ENCODE results near the gene IL32. TPM values are rescaled to one million over a fixed set of nuclear protein-coding genes. Genes with fewer than 3 reads are reported as not detected.

IL32 gene
- total and polyA plus RNA-seq, 2 of the 4 experiments (the other 2 are of a cell fraction) = 25.6 to 95.7 TPM

GRCh38 chr16:3050487-3050886 is 15.0 kb upstream of the IL32 start:
- Histone ChIP-seq H3K36me3 (ENCODE audit: control insufficient read depth, insufficient read depth, low read length) (no peaks in the 10 kb centered on the region), H3K27me3 (ENCODE audit: control insufficient read depth, insufficient read depth, low read length) (peaks cover 48% of the 10 kb centered on the region), H2BK120ac (ENCODE audit: low read depth, low read length) (no peak overlapping the region), H3K9ac (ENCODE audit: low read depth, low read length) (no peak overlapping the region), H3K4ac (ENCODE audit: low read depth, low read length) (no peak overlapping the region), H3K79me1 (ENCODE audit: low read depth in 1 of 2, low read length in 2 of 2) (no peaks in the 10 kb centered on the region), H3K18ac (ENCODE audit: low read depth, low read length) (no peak overlapping the region), H2BK20ac (ENCODE audit: low read depth, low read length) (no peak overlapping the region), H2AK5ac (ENCODE audit: low read depth, low read length) (no peak overlapping the region), H4K20me1 (ENCODE audit: insufficient read depth, low read length) (no peaks in the 10 kb centered on the region), H3K56ac (ENCODE audit: extremely low read depth, insufficient read depth, low read length) (no peak overlapping the region), H4K91ac (ENCODE audit: insufficient read depth, low read depth, low read length) (no peak overlapping the region), H3K9me1 (ENCODE audit: insufficient read depth, low read length) (peaks cover 3% of the 10 kb centered on the region; the same call in 1 of the 2 replicates), H3K4me2 (ENCODE audit: low read depth, low read length) (no peak overlapping the region), H3K4me1 (ENCODE audit: control insufficient read depth, insufficient read depth, low read length) (no peaks in the 10 kb centered on the region; the same call in 1 of the 2 replicates), H4K8ac (ENCODE audit: low read depth in 2 of 2, low read length in 2 of 2) (no peak overlapping the region), H2BK15ac (ENCODE audit: low read depth, low read length) (no peak overlapping the region), H3K27ac (ENCODE audit: insufficient read depth, low read length) (no peak overlapping the region), H3K23ac (ENCODE audit: low read depth, low read length) (no peak overlapping the region), H4K5ac (ENCODE audit: low read depth, low read length) (no peak overlapping the region), H2BK5ac (ENCODE audit: low read depth, low read length, poor library complexity, severe bottlenecking) (no peak overlapping the region), H2AK9ac (replicated peaks; ENCODE audit: low read depth, low read length, poor library complexity) (no peak overlapping the region), H3K4me3 (ENCODE audit: insufficient read depth, low read depth, low read length) (no peak overlapping the region), H3K14ac (replicated peaks; ENCODE audit: low read depth, low read length) (no peak overlapping the region), H3K9me3 (ENCODE audit: control insufficient read depth, insufficient read depth, low read length) (no peaks in the 10 kb centered on the region), H2AFZ (replicated peaks; ENCODE audit: low read length, poor library complexity) (no peak overlapping the region)
- no peak for ATAC-seq (ENCODE audit: low read depth)
- TF ChIP-seq RCOR1 (IDR thresholded peaks at IDR 0.05; ENCODE audit: insufficient replicate concordance, low read length) = no peak
- TF ChIP-seq ELK1 (IDR thresholded peaks at IDR 0.05; ENCODE audit: borderline replicate concordance, low read depth, low read length) = no peak
- TF ChIP-seq CEBPB (IDR thresholded peaks at IDR 0.05; ENCODE audit: low read depth, low read length) = no peak
- no peak for TF ChIP-seq USF2 (IDR thresholded peaks at IDR 0.05; ENCODE audit: low read depth, low read length)
- no peak for TF ChIP-seq MAZ (IDR thresholded peaks at IDR 0.05; ENCODE audit: borderline replicate concordance, low read depth, low read length)
- no peak for TF ChIP-seq SMC3 (IDR thresholded peaks at IDR 0.05; ENCODE audit: low read depth, low read length)
- no peak for TF ChIP-seq RFX5 (IDR thresholded peaks at IDR 0.05; ENCODE audit: low read depth, low read length)
- TF ChIP-seq RAD21 (IDR thresholded peaks at IDR 0.05; ENCODE audit: low read length) = no peak
- no peak for TF ChIP-seq BHLHE40 (IDR thresholded peaks at IDR 0.05; ENCODE audit: low read depth, low read length)
- TF ChIP-seq NFE2L2 (IDR thresholded peaks at IDR 0.05; ENCODE audit: low read depth, low read length) = no peak
- TF ChIP-seq MXI1 (IDR thresholded peaks at IDR 0.05; ENCODE audit: borderline replicate concordance, low read depth, low read length) = no peak
- TF ChIP-seq POLR2A (IDR thresholded peaks at IDR 0.05; ENCODE audit: low read depth, low read length) = no peak
- TF ChIP-seq CHD1 (IDR thresholded peaks at IDR 0.05; ENCODE audit: low read depth, low read length) = no peak
- TF ChIP-seq FOS (IDR thresholded peaks at IDR 0.05; ENCODE audit: low read depth, low read length) = no peak
- TF ChIP-seq MAFK (IDR thresholded peaks at IDR 0.05; ENCODE audit: low read depth, low read length) = no peak
- no peak for TF ChIP-seq CTCF (conservative IDR thresholded peaks at IDR 0.05; ENCODE audit: low read depth, low read length)
- WGBS, 2 experiments (ENCODE audit: extremely low coverage in 2 of 2, insufficient read length in 1 of 2) = no CpG with 5 or more reads among the region's 5 CpGs
- DNase-seq = no peak
- dilution Hi-C loops (cut with HindIII; ENCODE audit: low sequenced_read_pairs, unreplicated experiment) (no loop called here), in situ Hi-C loops (cut with MboI; ENCODE audit: low sequenced_read_pairs) (no loop called here), intact Hi-C loops (cut with micrococcal nuclease) (no loop called here)
- no TSS peak for BruUV-seq (replicated peaks)
- ChIA-PET POLR2A (ENCODE audit: unreplicated experiment) (no interaction called here), CTCF (no interaction called here)

All from IMR-90 (cell line).